Left ventricle myocardium inferior (tissue), 1 donor: ENCODE data around the gene FBXW4. TPM values are rescaled to one million over a fixed set of nuclear protein-coding genes. Genes with fewer than 3 reads are reported as not detected.

ENCODE experiments used
- DNase-seq: peaks from one replicate; pipeline ENCODE4 v3.0.0-alpha.2; 2020
- H3K27ac ChIP-seq: fragments of 200-600 bp; replicated peaks from 2 replicates; pipeline ENCODE4 v1.8.0; 2021
- H3K27me3 ChIP-seq: fragments of 200-600 bp; 2 replicates; pipeline ENCODE4 v1.8.0; 2021; ENCODE audit warnings: low read depth
- H3K36me3 ChIP-seq: fragments of 200-600 bp; 2 replicates; pipeline ENCODE4 v1.8.0; 2021
- H3K4me1 ChIP-seq: fragments of 200-600 bp; 2 replicates; pipeline ENCODE4 v1.8.0; 2021
- H3K4me3 ChIP-seq: fragments of 200-600 bp; 2 replicates; pipeline ENCODE4 v1.8.0; 2021; ENCODE audit warnings: mild to moderate bottlenecking, moderate library complexity
- H3K9me3 ChIP-seq: fragments of 200-600 bp; replicated peaks from 2 replicates; pipeline ENCODE4 v1.8.0; 2021
- CTCF ChIP-seq: fragments of 200-600 bp; IDR thresholded peaks from 2 replicates; pipeline ENCODE4 v1.8.0; 2021; ENCODE audit warnings: antibody characterized with exemption, mild to moderate bottlenecking, borderline replicate concordance
- intact Hi-C: fragments of 100-400 bp; cut with micrococcal nuclease; formaldehyde crosslinking; loops from one replicate; pipeline ENCODE4 v1.11.0; 2022
- total RNA-seq: library from RNA; stranded (reverse); fragmentation: NEBNext Ultra II Directional; extraction: Animal tissue kit (Norgen Biotek cat#: 25700); gene quantifications from one replicate; pipeline ENCODE4 v1.2.1, GENCODE V29; 2021
- donor health status: DM: no; HTN: yes; CAD: no; lungs with severe emphysema.

Gene FBXW4
- total RNA-seq, 1 donor from 2014 or later: 99.1 TPM

GRCh38 chr10:101609481-101609880, 85.5 kb downstream of the FBXW4 start:
- Histone ChIP-seq H3K4me1 (peaks cover 7% of the 10 kb centered on the region), H3K4me3 (no peak overlapping the region), H3K27ac (no peak overlapping the region), H3K9me3 (no peaks in the 10 kb centered on the region), H3K27me3 (no peaks in the 10 kb centered on the region), H3K36me3 (peaks cover 47% of the 10 kb centered on the region)
- intact Hi-C loops: no loop called here
- TF ChIP-seq CTCF: no peak
- no peak for DNase-seq

- H3K36me3 ChIP-seq: peaks cover 44% of the 10 kb centered on the region
- TF ChIP-seq CTCF: no peak
- intact Hi-C loops: no loop called here
- H3K27me3 ChIP-seq: no peaks in the 10 kb centered on the region
- no peak for DNase-seq
- H3K9me3 ChIP-seq: no peaks in the 10 kb centered on the region
- no peak overlapping the region for H3K4me3 ChIP-seq
- H3K27ac ChIP-seq: no peak overlapping the region
- H3K4me1 ChIP-seq: peaks cover 13% of the 10 kb centered on the region
Measured at GRCh38 chr10:101607124-101607523, 87.8 kb downstream of the FBXW4 start.

GRCh38 chr10:101602761-101603398, 92.1 kb downstream of the FBXW4 start:
- Histone ChIP-seq H3K36me3 (peaks cover 4% of the 10 kb centered on the region), H3K4me3 (no peak overlapping the region), H3K9me3 (no peaks in the 10 kb centered on the region), H3K27me3 (no peaks in the 10 kb centered on the region), H3K27ac (no peak overlapping the region), H3K4me1 (peaks cover 16% of the 10 kb centered on the region)
- intact Hi-C loops: loop anchor here (5.0 kb wide), 1 partner anchor 179 kb away; the partner anchor contains the start of gene NPM3
- DNase-seq: peak; percentile 65
- peak; percentile 91 for TF ChIP-seq CTCF

GRCh38 chr10:101601541-101601940, 93.4 kb downstream of the FBXW4 start:
- Histone ChIP-seq H3K27me3 (no peaks in the 10 kb centered on the region), H3K27ac (no peak overlapping the region), H3K4me1 (peaks cover 16% of the 10 kb centered on the region), H3K9me3 (no peaks in the 10 kb centered on the region), H3K4me3 (no peak overlapping the region), H3K36me3 (peaks cover 4% of the 10 kb centered on the region)
- intact Hi-C loops: loop anchor here (5.0 kb wide), 1 partner anchor 181 kb away; the partner anchor contains the start of gene NPM3
- TF ChIP-seq CTCF: no peak
- DNase-seq: peak; percentile 51

- no peaks in the 10 kb centered on the region for H3K27me3 ChIP-seq
- H3K9me3 ChIP-seq: no peaks in the 10 kb centered on the region
- intact Hi-C loops: no loop called here
- H3K27ac ChIP-seq: no peak overlapping the region
- no peak for DNase-seq
- no peak for TF ChIP-seq CTCF
- H3K36me3 ChIP-seq: no peaks in the 10 kb centered on the region
- no peak overlapping the region for H3K4me3 ChIP-seq
- H3K4me1 ChIP-seq: peaks cover 23% of the 10 kb centered on the region
Measured at GRCh38 chr10:101597091-101597900, 97.7 kb downstream of the FBXW4 start.
